A549 (cell line): ENCODE results near the gene TMEM185B. TPM values are rescaled to one million over a fixed set of nuclear protein-coding genes. Genes with fewer than 3 reads are reported as not detected.

Source experiments
- ATAC-seq, 2 experiments: fragments of 200-7000 bp in 1 of 2; fragments of >200 bp in 1 of 2; cut with Nextera tagmentation in 1 of 2; cut with Tn5 transposase in 1 of 2; 3 replicates each; pipeline versions ENCODE4 v1.8.0 to v1.9.1; 2018 to 2020; ENCODE audit warnings: mild to moderate bottlenecking in 1 of 2, moderate library complexity in 1 of 2
- CTCF ChIA-PET: fragments of 300-600 bp; sonication (Branson Sonifier 250); formaldehyde crosslinking; extraction: SDS; loops from one replicate; lab custom pipeline; 2021; ENCODE audit warnings: antibody characterized with exemption, inconsistent platforms; lab: Yijun Ruan, JAX
- POLR2A ChIA-PET: fragments of 350-600 bp; formaldehyde crosslinking; extraction: SDS; loops from one replicate; lab custom pipeline; 2021; ENCODE audit warnings: antibody characterized with exemption, inconsistent platforms; lab: Yijun Ruan, JAX
- DNase-seq, 2 experiments: peaks; one replicate each; pipeline versions ENCODE4 v3.0.0 to v3.0.0-alpha.2; 2011 to 2016; ENCODE audit warnings: low read depth in 1 of 2, low spot score in 1 of 2
- FAIRE-seq: peaks from 2 replicates; lab custom pipeline; 2011; peaks lifted over from hg19 to GRCh38; lab: Jason Lieb, UNC
- H3K27ac ChIP-seq, 2 experiments: fragments of >200 bp; sonication (Bioruptor Twin); formaldehyde crosslinking; 3 replicates each; pipeline ENCODE4 v1.5.1; 2016 to 2017
- H3K4me1 ChIP-seq: fragments of >200 bp; sonication (Bioruptor Twin); formaldehyde crosslinking; 3 replicates; pipeline ENCODE4 v1.6.1; 2016
- H3K4me2 ChIP-seq: fragments of >200 bp; sonication (Bioruptor Twin); formaldehyde crosslinking; 3 replicates; pipeline ENCODE4 v1.6.1; 2016
- H3K4me3 ChIP-seq: fragments of >200 bp; sonication (Bioruptor Twin); formaldehyde crosslinking; 3 replicates; pipeline ENCODE4 v1.5.1; 2016
- H3K9me3 ChIP-seq: fragments of >200 bp; sonication (Bioruptor Twin); formaldehyde crosslinking; 3 replicates; pipeline ENCODE4 v1.6.1; 2016
- BHLHE40 ChIP-seq: IDR thresholded peaks from 2 replicates; pipeline ENCODE4 v1.6.1; 2012; ENCODE audit warnings: low read depth, low read length, inconsistent platforms
- EHF ChIP-seq: fragments of 250-450 bp; sonication (Bioruptor Pico); IDR thresholded peaks from 2 replicates; pipeline ENCODE4 v1.5.0; 2020; ENCODE audit warnings: mild to moderate bottlenecking
- ESRRA ChIP-seq: fragments of 150-350 bp; IDR thresholded peaks from 2 replicates; pipeline ENCODE4 v1.6.1; 2014; ENCODE audit warnings: mild to moderate bottlenecking, low read length, borderline replicate concordance
- FOSL2 ChIP-seq, 2 experiments: fragments of 450-650 bp in 1 of 2; fragments of >200 bp in 1 of 2; sonication (Bioruptor Twin) in 1 of 2; formaldehyde crosslinking; IDR thresholded peaks; 2 replicates each; pipeline versions ENCODE4 v1.5.0 to v1.6.1; 2016 to 2020; ENCODE audit warnings: mild to moderate bottlenecking in 1 of 2, moderate library complexity in 1 of 2
- GATA3 ChIP-seq: IDR thresholded peaks from 2 replicates; pipeline ENCODE4 v1.6.1; 2012; ENCODE audit warnings: borderline replicate concordance
- HDAC2 ChIP-seq: fragments of 200-600 bp; sonication (generic); IDR thresholded peaks from 2 replicates; pipeline ENCODE4 v1.6.1; 2016
- HOXB5 ChIP-seq: fragments of 250-450 bp; sonication (Bioruptor Pico); IDR thresholded peaks from 2 replicates; pipeline ENCODE4 v1.5.0; 2020; ENCODE audit warnings: mild to moderate bottlenecking, moderate library complexity
- JUN ChIP-seq, 2 experiments: fragments of >200 bp; sonication (Bioruptor Twin); formaldehyde crosslinking; IDR thresholded peaks; 2 replicates in 1 of 2; 3 replicates in 1 of 2; pipeline ENCODE4 v1.6.1; 2016 to 2017
- KDM5A ChIP-seq: fragments of 200-600 bp; sonication (generic); IDR thresholded peaks from 2 replicates; pipeline ENCODE4 v1.6.1; 2016; ENCODE audit warnings: antibody characterized with exemption, mild to moderate bottlenecking
- MAFK ChIP-seq: fragments of 450-650 bp; IDR thresholded peaks from 2 replicates; pipeline ENCODE4 v1.6.1; 2014; ENCODE audit not compliant: partially characterized antibody
- NFE2L2 ChIP-seq: fragments of 150-350 bp; conservative IDR thresholded peaks from 2 replicates; pipeline ENCODE4 v1.6.1; 2014; ENCODE audit warnings: low read length
- NPAS2 ChIP-seq: fragments of 250-450 bp; sonication (Bioruptor Pico); IDR thresholded peaks from 2 replicates; pipeline ENCODE4 v1.8.0; 2022; ENCODE audit warnings: mild to moderate bottlenecking, moderate library complexity, borderline replicate concordance
- RAD21 ChIP-seq, 2 experiments: fragments of >200 bp in 1 of 2; sonication (Bioruptor Twin) in 1 of 2; formaldehyde crosslinking in 1 of 2; IDR thresholded peaks in 1 of 2; conservative IDR thresholded peaks in 1 of 2; 2 replicates in 1 of 2; 3 replicates in 1 of 2; pipeline ENCODE4 v1.6.1; 2012 to 2018; ENCODE audit warnings: inconsistent platforms in 1 of 2
- RCOR1 ChIP-seq: fragments of 150-350 bp; IDR thresholded peaks from 2 replicates; pipeline ENCODE4 v1.6.1; 2014; ENCODE audit warnings: antibody characterized with exemption, low read length, low read depth
- SMC3 ChIP-seq: fragments of >200 bp; sonication (Bioruptor Twin); formaldehyde crosslinking; IDR thresholded peaks from 3 replicates; pipeline ENCODE4 v1.6.1; 2018; ENCODE audit warnings: inconsistent platforms
- TFCP2L1 ChIP-seq: fragments of 250-450 bp; sonication (Bioruptor Pico); IDR thresholded peaks from 2 replicates; pipeline ENCODE4 v1.5.0; 2021; ENCODE audit warnings: mild to moderate bottlenecking
- ZNF302 ChIP-seq: fragments of 250-450 bp; sonication (Bioruptor Pico); IDR thresholded peaks from 2 replicates; pipeline ENCODE4 v1.9.0; 2021; ENCODE audit warnings: inconsistent platforms, mild to moderate bottlenecking, moderate library complexity
- WGBS: methylation state at CpG from one replicate; pipeline ENCODE4 v1.1.6; 2017; ENCODE audit errors: missing lambda C conversion rate; 5-methylcytosine and 5-hydroxymethylcytosine counted together
- polyA plus RNA-seq, 4 experiments: library from polyadenylated mRNA; depleted of rRNA in 3 of 4; stranded (reverse); fragments of >200 nt; fragmentation: RNase III in 1 of 4; extraction: RNeasy Plus Mini Kit Qiagen cat#74134 plus additional on column Dnase treatment in 1 of 4; gene quantifications; 2 replicates in 3 of 4; 3 replicates in 1 of 4; pipeline ENCODE4 v1.2.3, GENCODE V29; 2011 to 2017
- TF ChIP-seq, protein P1 (sequence below): fragments of 200-600 bp; sonication (generic); IDR thresholded peaks from 2 replicates; pipeline ENCODE4 v1.6.1; 2016; ENCODE audit warnings: antibody characterized with exemption, mild to moderate bottlenecking, moderate library complexity
- TF ChIP-seq, protein P2 (sequence below): fragments of 150-350 bp; IDR thresholded peaks from 2 replicates; pipeline ENCODE4 v1.6.1; 2014; ENCODE audit warnings: low read depth, mild to moderate bottlenecking, low read length
- TF ChIP-seq, protein P3 (sequence below): IDR thresholded peaks from 2 replicates; pipeline ENCODE4 v1.6.1; 2012
- TF ChIP-seq, protein P4 (sequence below): fragments of >200 bp; sonication (Bioruptor Twin); formaldehyde crosslinking; IDR thresholded peaks from 3 replicates; pipeline ENCODE4 v1.6.1; 2016
- TF ChIP-seq, protein P5 (sequence below): fragments of 250-450 bp; sonication (Bioruptor Pico); IDR thresholded peaks from 2 replicates; pipeline ENCODE4 v1.5.0; 2021; ENCODE audit warnings: mild to moderate bottlenecking, moderate library complexity, borderline replicate concordance

The TMEM185B gene
- polyA plus RNA-seq, 2 of the 4 experiments (the other 2 are of a cell fraction) = 30.3 to 41.8 TPM

DNA sequence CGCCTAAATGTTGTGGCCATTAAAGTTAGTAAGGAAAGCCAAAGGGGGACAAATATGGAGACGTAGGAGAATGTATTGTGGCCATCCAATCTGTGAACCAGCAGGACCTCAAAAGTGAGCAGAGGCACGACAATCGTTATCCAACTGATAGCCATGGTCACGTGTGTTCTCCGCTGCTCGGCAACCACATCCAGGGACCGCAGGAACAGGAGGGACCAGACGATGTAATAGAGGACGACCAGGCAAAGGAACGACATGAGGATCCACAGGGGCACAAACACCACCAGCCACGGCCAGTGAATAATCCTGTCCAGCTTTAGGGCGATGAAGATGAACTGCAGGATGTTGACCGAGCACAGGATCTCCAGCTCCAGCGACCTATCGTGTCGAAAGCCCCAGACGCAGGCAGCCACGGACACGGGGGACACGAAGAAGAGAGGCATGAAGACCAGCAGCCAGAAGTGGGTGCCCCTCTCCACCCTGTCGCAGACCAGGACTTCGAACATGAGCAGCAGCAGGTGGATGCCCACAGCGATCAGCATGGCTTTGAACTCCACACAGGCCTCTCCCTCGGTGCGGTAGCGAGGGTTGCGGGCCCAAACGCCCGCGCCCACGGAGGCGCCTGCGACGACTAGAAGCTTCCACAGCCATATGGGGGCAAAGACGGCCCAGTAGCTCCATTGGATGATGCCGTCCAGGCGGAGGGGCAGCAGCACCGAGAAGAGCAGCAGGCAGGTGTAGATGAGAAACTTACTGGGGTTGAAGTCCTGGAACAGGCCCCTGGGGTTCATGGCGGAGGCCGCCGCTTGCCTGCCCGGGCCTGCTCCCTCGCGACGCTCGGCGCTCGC is 790 bp downstream of the TMEM185B start:
- no peak for FAIRE-seq
- DNase-seq = no peak
- POLR2A ChIA-PET = interaction anchor here (0.5 to 1.0 kb wide), 6 partner anchors 10 to 543 kb away, joined by 3 to 15 read pairs (median 4); partner anchors contain the start of genes PTPN4, RALB and TMEM177
- Histone ChIP-seq H3K27ac (peak overlapping the region; percentile 93 to 94), H3K9me3 (no peaks in the 10 kb centered on the region), H3K4me2 (peak overlapping the region; percentile 88), H3K4me1 (peaks cover 22% of the 10 kb centered on the region), H3K4me3 (peak overlapping the region; percentile 48)
- CTCF ChIA-PET = interaction anchor here (0.5 to 1.5 kb wide), 4 partner anchors 91 to 549 kb away, joined by 3 to 4 read pairs (median 3); no protein-coding TSS in a partner anchor
- TF ChIP-seq BHLHE40 = no peak
- TF ChIP-seq TFCP2L1 (CRISPR knock-in tag) = no peak
- TF ChIP-seq, protein P1, sequence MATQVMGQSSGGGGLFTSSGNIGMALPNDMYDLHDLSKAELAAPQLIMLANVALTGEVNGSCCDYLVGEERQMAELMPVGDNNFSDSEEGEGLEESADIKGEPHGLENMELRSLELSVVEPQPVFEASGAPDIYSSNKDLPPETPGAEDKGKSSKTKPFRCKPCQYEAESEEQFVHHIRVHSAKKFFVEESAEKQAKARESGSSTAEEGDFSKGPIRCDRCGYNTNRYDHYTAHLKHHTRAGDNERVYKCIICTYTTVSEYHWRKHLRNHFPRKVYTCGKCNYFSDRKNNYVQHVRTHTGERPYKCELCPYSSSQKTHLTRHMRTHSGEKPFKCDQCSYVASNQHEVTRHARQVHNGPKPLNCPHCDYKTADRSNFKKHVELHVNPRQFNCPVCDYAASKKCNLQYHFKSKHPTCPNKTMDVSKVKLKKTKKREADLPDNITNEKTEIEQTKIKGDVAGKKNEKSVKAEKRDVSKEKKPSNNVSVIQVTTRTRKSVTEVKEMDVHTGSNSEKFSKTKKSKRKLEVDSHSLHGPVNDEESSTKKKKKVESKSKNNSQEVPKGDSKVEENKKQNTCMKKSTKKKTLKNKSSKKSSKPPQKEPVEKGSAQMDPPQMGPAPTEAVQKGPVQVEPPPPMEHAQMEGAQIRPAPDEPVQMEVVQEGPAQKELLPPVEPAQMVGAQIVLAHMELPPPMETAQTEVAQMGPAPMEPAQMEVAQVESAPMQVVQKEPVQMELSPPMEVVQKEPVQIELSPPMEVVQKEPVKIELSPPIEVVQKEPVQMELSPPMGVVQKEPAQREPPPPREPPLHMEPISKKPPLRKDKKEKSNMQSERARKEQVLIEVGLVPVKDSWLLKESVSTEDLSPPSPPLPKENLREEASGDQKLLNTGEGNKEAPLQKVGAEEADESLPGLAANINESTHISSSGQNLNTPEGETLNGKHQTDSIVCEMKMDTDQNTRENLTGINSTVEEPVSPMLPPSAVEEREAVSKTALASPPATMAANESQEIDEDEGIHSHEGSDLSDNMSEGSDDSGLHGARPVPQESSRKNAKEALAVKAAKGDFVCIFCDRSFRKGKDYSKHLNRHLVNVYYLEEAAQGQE = 0 out of 2 replicates have a peak, but pooled peaks have one; percentile 10
- TF ChIP-seq, protein P2, sequence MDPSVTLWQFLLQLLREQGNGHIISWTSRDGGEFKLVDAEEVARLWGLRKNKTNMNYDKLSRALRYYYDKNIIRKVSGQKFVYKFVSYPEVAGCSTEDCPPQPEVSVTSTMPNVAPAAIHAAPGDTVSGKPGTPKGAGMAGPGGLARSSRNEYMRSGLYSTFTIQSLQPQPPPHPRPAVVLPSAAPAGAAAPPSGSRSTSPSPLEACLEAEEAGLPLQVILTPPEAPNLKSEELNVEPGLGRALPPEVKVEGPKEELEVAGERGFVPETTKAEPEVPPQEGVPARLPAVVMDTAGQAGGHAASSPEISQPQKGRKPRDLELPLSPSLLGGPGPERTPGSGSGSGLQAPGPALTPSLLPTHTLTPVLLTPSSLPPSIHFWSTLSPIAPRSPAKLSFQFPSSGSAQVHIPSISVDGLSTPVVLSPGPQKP = no peak
- ATAC-seq = no peak
- WGBS = 85% methylated on average over 31 of the region's 49 CpGs

DNA sequence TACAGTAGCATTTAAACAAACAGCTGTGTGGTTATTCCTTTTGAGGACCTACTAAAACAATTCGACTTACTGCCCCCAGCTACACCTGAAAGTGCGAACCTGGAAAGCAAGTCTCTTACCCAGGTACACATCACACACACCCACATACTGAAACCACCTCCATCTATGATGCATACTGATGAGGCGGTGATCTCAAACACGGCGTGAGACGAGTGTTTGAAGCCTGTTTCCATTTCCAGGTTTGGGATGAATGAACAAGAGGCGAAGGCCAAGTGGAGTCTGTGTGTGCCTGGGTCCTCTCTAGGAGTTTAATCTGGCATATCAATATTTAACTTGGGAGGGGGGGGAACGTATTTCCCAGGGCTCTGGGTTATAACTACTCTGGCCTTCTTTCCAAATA is 1.6 kb downstream of the TMEM185B start:
- ATAC-seq = no peak
- H3K4me3 ChIP-seq = 0 out of 3 replicates have a peak overlapping the region, but pooled peaks have one; percentile 2
- 96% methylated on average over 8 of the region's 8 CpGs for WGBS
- no peak for DNase-seq
- CTCF ChIA-PET = interaction anchor here (0.7 to 1.5 kb wide), 2 partner anchors 47 to 91 kb away, joined by 3 to 4 read pairs; no protein-coding TSS in a partner anchor
- H3K4me2 ChIP-seq = peak overlapping the region; percentile 88
- POLR2A ChIA-PET = no interaction called here
- no peaks in the 10 kb centered on the region for H3K9me3 ChIP-seq
- TF ChIP-seq, protein P3, sequence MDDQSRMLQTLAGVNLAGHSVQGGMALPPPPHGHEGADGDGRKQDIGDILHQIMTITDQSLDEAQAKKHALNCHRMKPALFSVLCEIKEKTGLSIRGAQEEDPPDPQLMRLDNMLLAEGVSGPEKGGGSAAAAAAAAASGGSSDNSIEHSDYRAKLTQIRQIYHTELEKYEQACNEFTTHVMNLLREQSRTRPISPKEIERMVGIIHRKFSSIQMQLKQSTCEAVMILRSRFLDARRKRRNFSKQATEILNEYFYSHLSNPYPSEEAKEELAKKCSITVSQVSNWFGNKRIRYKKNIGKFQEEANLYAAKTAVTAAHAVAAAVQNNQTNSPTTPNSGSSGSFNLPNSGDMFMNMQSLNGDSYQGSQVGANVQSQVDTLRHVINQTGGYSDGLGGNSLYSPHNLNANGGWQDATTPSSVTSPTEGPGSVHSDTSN = no peak
- no peak for TF ChIP-seq MAFK
- TF ChIP-seq RCOR1 = no peak
- TF ChIP-seq HOXB5 (CRISPR knock-in tag) = no peak
- 0 out of 5 replicates have a peak, but pooled peaks of 1 of the 2 experiments have one; percentile 12 for TF ChIP-seq JUN (IDR thresholded peaks at IDR 0.05)
- FAIRE-seq = no peak
- H3K27ac ChIP-seq = no peak overlapping the region
- H3K4me1 ChIP-seq = peaks cover 22% of the 10 kb centered on the region

DNA sequence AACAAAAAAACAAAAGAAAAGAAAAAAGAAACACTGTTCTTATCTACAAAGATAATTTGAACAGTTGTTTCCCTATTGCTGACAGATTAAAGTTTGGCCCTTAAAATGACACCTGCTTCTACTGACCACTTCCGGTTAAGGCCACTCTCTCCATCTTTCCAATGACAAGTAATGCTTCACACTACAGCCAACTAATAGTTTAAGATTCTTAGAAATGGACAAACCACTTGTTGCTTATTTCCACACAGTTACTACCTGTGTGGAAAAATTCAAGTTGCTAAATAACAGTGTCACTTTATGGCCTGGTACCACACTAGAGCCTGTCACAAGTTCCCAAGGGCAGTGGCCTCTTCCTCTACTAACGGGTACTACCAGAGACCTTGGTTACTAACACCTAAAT is 2.4 kb downstream of the TMEM185B start:
- POLR2A ChIA-PET = no interaction called here
- no peak for ATAC-seq
- CTCF ChIA-PET = interaction anchor here (0.7 to 1.5 kb wide), 2 partner anchors 46 to 92 kb away, joined by 3 to 4 read pairs; no protein-coding TSS in a partner anchor
- TF ChIP-seq RAD21 (conservative IDR thresholded peaks at IDR 0.05 in 1 of 2, IDR thresholded peaks at IDR 0.05 in 1 of 2) (no peak), NPAS2 (no peak), ESRRA (no peak), GATA3 (no peak), KDM5A (no peak), MAFK (no peak), BHLHE40 (no peak), FOSL2 (IDR thresholded peaks at IDR 0.05) (no peak), FOSL2 (CRISPR knock-in tag; IDR thresholded peaks at IDR 0.05) (no peak), EHF (no peak), NFE2L2 (no peak), ZNF302 (CRISPR knock-in tag) (no peak), SMC3 (no peak), HDAC2 (no peak)
- TF ChIP-seq, protein P4, sequence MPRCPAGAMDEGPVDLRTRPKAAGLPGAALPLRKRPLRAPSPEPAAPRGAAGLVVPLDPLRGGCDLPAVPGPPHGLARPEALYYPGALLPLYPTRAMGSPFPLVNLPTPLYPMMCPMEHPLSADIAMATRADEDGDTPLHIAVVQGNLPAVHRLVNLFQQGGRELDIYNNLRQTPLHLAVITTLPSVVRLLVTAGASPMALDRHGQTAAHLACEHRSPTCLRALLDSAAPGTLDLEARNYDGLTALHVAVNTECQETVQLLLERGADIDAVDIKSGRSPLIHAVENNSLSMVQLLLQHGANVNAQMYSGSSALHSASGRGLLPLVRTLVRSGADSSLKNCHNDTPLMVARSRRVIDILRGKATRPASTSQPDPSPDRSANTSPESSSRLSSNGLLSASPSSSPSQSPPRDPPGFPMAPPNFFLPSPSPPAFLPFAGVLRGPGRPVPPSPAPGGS = no peak
- TF ChIP-seq, protein P5, sequence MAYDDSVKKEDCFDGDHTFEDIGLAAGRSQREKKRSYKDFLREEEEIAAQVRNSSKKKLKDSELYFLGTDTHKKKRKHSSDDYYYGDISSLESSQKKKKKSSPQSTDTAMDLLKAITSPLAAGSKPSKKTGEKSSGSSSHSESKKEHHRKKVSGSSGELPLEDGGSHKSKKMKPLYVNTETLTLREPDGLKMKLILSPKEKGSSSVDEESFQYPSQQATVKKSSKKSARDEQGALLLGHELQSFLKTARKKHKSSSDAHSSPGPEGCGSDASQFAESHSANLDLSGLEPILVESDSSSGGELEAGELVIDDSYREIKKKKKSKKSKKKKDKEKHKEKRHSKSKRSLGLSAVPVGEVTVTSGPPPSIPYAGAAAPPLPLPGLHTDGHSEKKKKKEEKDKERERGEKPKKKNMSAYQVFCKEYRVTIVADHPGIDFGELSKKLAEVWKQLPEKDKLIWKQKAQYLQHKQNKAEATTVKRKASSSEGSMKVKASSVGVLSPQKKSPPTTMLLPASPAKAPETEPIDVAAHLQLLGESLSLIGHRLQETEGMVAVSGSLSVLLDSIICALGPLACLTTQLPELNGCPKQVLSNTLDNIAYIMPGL (CRISPR knock-in tag) = no peak

More for the DNA sequence above, 2.4 kb downstream of the TMEM185B start:
- peak overlapping the region; percentile 88; the same call in 2 of the 3 replicates for H3K4me2 ChIP-seq
- FAIRE-seq (no peak), DNase-seq (no peak)
- H3K9me3 ChIP-seq = no peaks in the 10 kb centered on the region
- H3K27ac ChIP-seq = no peak overlapping the region
- 91% methylated on average over 2 of the region's 2 CpGs for WGBS
- H3K4me3 ChIP-seq = no peak overlapping the region
- peaks cover 22% of the 10 kb centered on the region for H3K4me1 ChIP-seq
